Measurements from ENCODE around the gene MIER2.

The MIER2 gene

GRCh38 chr19:328025-328505 lies 16.5 kb downstream of the MIER2 start:
- no peak for DNase-seq

- DNase-seq: no peak
Observed at GRCh38 chr19:327291-328024, 17.1 kb downstream of the MIER2 start.

GRCh38 chr19:326871-327270 lies 17.7 kb downstream of the MIER2 start:
- DNase-seq: no peak

GRCh38 chr19:325937-326565 lies 18.5 kb downstream of the MIER2 start:
- DNase-seq: no peak

- no peak for DNase-seq
Observed at GRCh38 chr19:325173-325936, 19.2 kb downstream of the MIER2 start.

- DNase-seq: no peak
Observed at GRCh38 chr19:324716-325115, 19.9 kb downstream of the MIER2 start.

- DNase-seq: no peak
Observed at GRCh38 chr19:322616-323015, 22.0 kb downstream of the MIER2 start.

- no peak for DNase-seq
Observed at GRCh38 chr19:318509-318774, 26.2 kb downstream of the MIER2 start.

- no peak for DNase-seq
Observed at GRCh38 chr19:317710-318508, 26.7 kb downstream of the MIER2 start.

- DNase-seq: no peak
Observed at GRCh38 chr19:315811-316210, 28.8 kb downstream of the MIER2 start.

GRCh38 chr19:313988-314815 lies 30.4 kb downstream of the MIER2 start:
- no peak for DNase-seq

GRCh38 chr19:313169-313987 lies 31.2 kb downstream of the MIER2 start:
- no peak for DNase-seq

- no peak for DNase-seq
Observed at GRCh38 chr19:311813-312261, 32.8 kb downstream of the MIER2 start.

- DNase-seq: no peak
Observed at GRCh38 chr19:310781-311496, 33.7 kb downstream of the MIER2 start.

GRCh38 chr19:310141-310651 lies 34.4 kb downstream of the MIER2 start:
- DNase-seq: no peak

- no peak for DNase-seq
Observed at GRCh38 chr19:309206-309565, 35.4 kb downstream of the MIER2 start.

- no peak for DNase-seq
Observed at GRCh38 chr19:308471-309205, 36.0 kb downstream of the MIER2 start.

- DNase-seq: no peak
Observed at GRCh38 chr19:307793-308420, 36.7 kb downstream of the MIER2 start.

GRCh38 chr19:307111-307531 lies 37.5 kb downstream of the MIER2 start:
- DNase-seq: no peak

Data from activated T-cell treated with anti-CD3 and anti-CD28 coated beads for 4 hours (primary cell).